Left ventricle myocardium inferior (tissue), 1 donor: Measurements from ENCODE around the gene ARIH2. TPM values are rescaled to one million over a fixed set of nuclear protein-coding genes. Genes with fewer than 3 reads are reported as not detected.

Source experiments
- DNase-seq: peaks from one replicate; pipeline ENCODE4 v3.0.0-alpha.2; 2020
- H3K27ac ChIP-seq: fragments of 200-600 bp; replicated peaks from 2 replicates; pipeline ENCODE4 v1.8.0; 2021
- H3K27me3 ChIP-seq: fragments of 200-600 bp; 2 replicates; pipeline ENCODE4 v1.8.0; 2021; ENCODE audit warnings: low read depth
- H3K36me3 ChIP-seq: fragments of 200-600 bp; 2 replicates; pipeline ENCODE4 v1.8.0; 2021
- H3K4me1 ChIP-seq: fragments of 200-600 bp; 2 replicates; pipeline ENCODE4 v1.8.0; 2021
- H3K4me3 ChIP-seq: fragments of 200-600 bp; 2 replicates; pipeline ENCODE4 v1.8.0; 2021; ENCODE audit warnings: mild to moderate bottlenecking, moderate library complexity
- H3K9me3 ChIP-seq: fragments of 200-600 bp; replicated peaks from 2 replicates; pipeline ENCODE4 v1.8.0; 2021
- CTCF ChIP-seq: fragments of 200-600 bp; IDR thresholded peaks from 2 replicates; pipeline ENCODE4 v1.8.0; 2021; ENCODE audit warnings: antibody characterized with exemption, mild to moderate bottlenecking, borderline replicate concordance
- intact Hi-C: fragments of 100-400 bp; cut with micrococcal nuclease; formaldehyde crosslinking; loops from one replicate; pipeline ENCODE4 v1.11.0; 2022
- long read RNA-seq: library from polyadenylated mRNA; unstranded; transcript quantifications from one replicate; pipeline ENCODE4 v2.0.0, GENCODE V29; 2021
- total RNA-seq: library from RNA; stranded (reverse); fragmentation: NEBNext Ultra II Directional; extraction: Animal tissue kit (Norgen Biotek cat#: 25700); gene quantifications from one replicate; pipeline ENCODE4 v1.2.1, GENCODE V29; 2021
- donor health status: DM: no; HTN: yes; CAD: no; lungs with severe emphysema.

Gene ARIH2
- 180 TPM for total RNA-seq
- long read RNA-seq, full-length matches to known transcripts, result 156 of 346 reads
- long read RNA-seq, partial matches to known transcripts, result 56 of 346 reads
- long read RNA-seq, other reads (novel, unspliced or antisense), result 134 of 346 reads

- peak; percentile 32 for TF ChIP-seq CTCF
- H3K4me3 ChIP-seq, result peak within 1 kb of the TSS; percentile 81
- H3K4me1 ChIP-seq, result peaks cover 59% of the 10 kb centered on the region
- no peaks in the 10 kb centered on the region for H3K9me3 ChIP-seq
- H3K27ac ChIP-seq, result peak within 1 kb of the TSS; percentile 97
- intact Hi-C loops, result no loop called here
- H3K27me3 ChIP-seq, result no peaks in the 10 kb centered on the region
- DNase-seq, result peak; percentile 93
- peaks cover 21% of the 10 kb centered on the region for H3K36me3 ChIP-seq
These were observed at the start of gene ARIH2 for GRCh38 chr3:48918388-48919214. Gene ARIH2, plus strand, starts transcription at chr3:48918842. Its CDS starts 8,717 bp downstream, at chr3:48927559.

- Histone ChIP-seq H3K4me1 (peaks cover 22% of the 10 kb centered on the region), H3K4me3 (no peak overlapping the region), H3K9me3 (no peaks in the 10 kb centered on the region), H3K27me3 (no peaks in the 10 kb centered on the region), H3K27ac (no peak overlapping the region), H3K36me3 (peaks cover 76% of the 10 kb centered on the region)
- intact Hi-C loops, result no loop called here
- no peak for DNase-seq
- no peak for TF ChIP-seq CTCF
These were observed 41.0 kb upstream of the ARIH2 start for GRCh38 chr3:48877671-48878070.

- Histone ChIP-seq H3K27me3 (no peaks in the 10 kb centered on the region), H3K4me3 (no peak overlapping the region), H3K4me1 (peaks cover 23% of the 10 kb centered on the region), H3K36me3 (peaks cover 81% of the 10 kb centered on the region), H3K9me3 (no peaks in the 10 kb centered on the region), H3K27ac (no peak overlapping the region)
- intact Hi-C loops, result no loop called here
- TF ChIP-seq CTCF, result no peak
- DNase-seq, result no peak
These were observed 39.2 kb upstream of the ARIH2 start for GRCh38 chr3:48879307-48879993.

- no peak for DNase-seq
- H3K36me3 ChIP-seq, result peaks cover 80% of the 10 kb centered on the region
- H3K4me1 ChIP-seq, result peaks cover 23% of the 10 kb centered on the region
- no peak overlapping the region for H3K4me3 ChIP-seq
- H3K27ac ChIP-seq, result no peak overlapping the region
- no peak for TF ChIP-seq CTCF
- no peaks in the 10 kb centered on the region for H3K9me3 ChIP-seq
- H3K27me3 ChIP-seq, result no peaks in the 10 kb centered on the region
- intact Hi-C loops, result no loop called here
These were observed 38.7 kb upstream of the ARIH2 start for GRCh38 chr3:48879994-48880377.

GRCh38 chr3:48881006-48881405 lies 37.6 kb upstream of the ARIH2 start:
- peak overlapping the region; percentile 64 for H3K27ac ChIP-seq
- peak; percentile 16 for DNase-seq
- peaks cover 81% of the 10 kb centered on the region for H3K36me3 ChIP-seq

More at GRCh38 chr3:48881006-48881405, 37.6 kb upstream of the ARIH2 start:
- no peaks in the 10 kb centered on the region for H3K27me3 ChIP-seq
- H3K4me3 ChIP-seq, result no peak overlapping the region
- H3K9me3 ChIP-seq, result no peaks in the 10 kb centered on the region
- TF ChIP-seq CTCF, result no peak
- H3K4me1 ChIP-seq, result peaks cover 23% of the 10 kb centered on the region
- intact Hi-C loops, result no loop called here
